ENCODE results near the gene PBX3.

DNA sequence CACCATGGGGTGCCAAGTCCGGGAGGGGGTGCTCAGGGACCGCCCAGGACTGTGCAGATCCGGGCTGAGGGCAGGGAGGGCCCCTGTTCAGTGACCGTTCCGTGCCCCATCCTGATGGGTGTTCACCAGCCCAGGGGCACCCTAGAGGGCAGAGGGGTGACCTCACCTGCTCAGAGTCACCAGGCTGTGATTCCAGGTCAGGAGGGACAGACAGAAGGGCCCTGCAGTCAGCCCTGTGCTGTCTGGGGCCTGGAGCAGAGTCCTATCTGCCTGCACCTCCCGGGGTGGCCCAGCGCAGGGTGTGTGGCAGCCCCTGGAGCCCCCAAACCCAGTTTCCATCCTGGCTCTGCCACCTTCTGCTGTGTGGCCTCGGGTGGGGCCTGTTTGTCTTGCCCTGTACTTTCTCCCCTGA, 241.9 kb downstream of the PBX3 start:
- TF ChIP-seq, protein P1, sequence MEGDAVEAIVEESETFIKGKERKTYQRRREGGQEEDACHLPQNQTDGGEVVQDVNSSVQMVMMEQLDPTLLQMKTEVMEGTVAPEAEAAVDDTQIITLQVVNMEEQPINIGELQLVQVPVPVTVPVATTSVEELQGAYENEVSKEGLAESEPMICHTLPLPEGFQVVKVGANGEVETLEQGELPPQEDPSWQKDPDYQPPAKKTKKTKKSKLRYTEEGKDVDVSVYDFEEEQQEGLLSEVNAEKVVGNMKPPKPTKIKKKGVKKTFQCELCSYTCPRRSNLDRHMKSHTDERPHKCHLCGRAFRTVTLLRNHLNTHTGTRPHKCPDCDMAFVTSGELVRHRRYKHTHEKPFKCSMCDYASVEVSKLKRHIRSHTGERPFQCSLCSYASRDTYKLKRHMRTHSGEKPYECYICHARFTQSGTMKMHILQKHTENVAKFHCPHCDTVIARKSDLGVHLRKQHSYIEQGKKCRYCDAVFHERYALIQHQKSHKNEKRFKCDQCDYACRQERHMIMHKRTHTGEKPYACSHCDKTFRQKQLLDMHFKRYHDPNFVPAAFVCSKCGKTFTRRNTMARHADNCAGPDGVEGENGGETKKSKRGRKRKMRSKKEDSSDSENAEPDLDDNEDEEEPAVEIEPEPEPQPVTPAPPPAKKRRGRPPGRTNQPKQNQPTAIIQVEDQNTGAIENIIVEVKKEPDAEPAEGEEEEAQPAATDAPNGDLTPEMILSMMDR (conservative IDR thresholded peaks at IDR 0.05; ENCODE audit: low read length), result no peak
- TF ChIP-seq EZH2phosphoT487 (IDR thresholded peaks at IDR 0.05; ENCODE audit: borderline replicate concordance), result no peak
